HepG2 (cell line): ENCODE measurements around the gene LMNA. TPM values are rescaled to one million over a fixed set of nuclear protein-coding genes. Genes with fewer than 3 reads are reported as not detected.

Experiments
- ARID5B ChIP-seq: IDR thresholded peaks from 2 replicates; pipeline ENCODE4 v1.4.0; 2020; ENCODE audit warnings: mild to moderate bottlenecking, missing genetic modification reagents
- CHCHD3 ChIP-seq: sonication (generic); formaldehyde crosslinking; IDR thresholded peaks from 2 replicates; pipeline ENCODE4 v1.8.0; 2022; ENCODE audit warnings: mild to moderate bottlenecking, missing genetic modification reagents, moderate library complexity
- ERF ChIP-seq: IDR thresholded peaks from 2 replicates; pipeline ENCODE4 v1.6.1; 2018; ENCODE audit warnings: missing biosample characterization, missing genetic modification reagents
- GABPB1 ChIP-seq: IDR thresholded peaks from 2 replicates; pipeline ENCODE4 v1.6.1; 2016; ENCODE audit warnings: mild to moderate bottlenecking, missing genetic modification reagents, moderate library complexity, missing compliant biosample characterization
- MTA1 ChIP-seq: sonication (generic); formaldehyde crosslinking; IDR thresholded peaks from 2 replicates; pipeline ENCODE4 v1.4.0; 2020; ENCODE audit warnings: missing genetic modification reagents, mild to moderate bottlenecking, borderline replicate concordance
- NONO ChIP-seq, 2 experiments: fragments of 450-650 bp in 1 of 2; sonication (generic) in 1 of 2; formaldehyde crosslinking in 1 of 2; IDR thresholded peaks in 1 of 2; conservative IDR thresholded peaks in 1 of 2; 2 replicates each; pipeline versions ENCODE4 v1.6.1 to v1.8.0; 2017 to 2022; ENCODE audit warnings: mild to moderate bottlenecking in 1 of 2, missing genetic modification reagents in 1 of 2, moderate library complexity in 1 of 2
- PCBP1 ChIP-seq: fragments of 200-400 bp; formaldehyde crosslinking; IDR thresholded peaks from 2 replicates; pipeline ENCODE4 v1.6.1; 2017; ENCODE audit warnings: mild to moderate bottlenecking, low read depth, low read length, borderline replicate concordance
- SOX13 ChIP-seq, 3 experiments: fragments of 450-650 bp in 1 of 3; sonication (generic) in 1 of 3; formaldehyde crosslinking in 1 of 3; IDR thresholded peaks in 2 of 3; conservative IDR thresholded peaks in 1 of 3; 2 replicates each; pipeline versions ENCODE4 v1.5.0 to v1.6.1; 2016 to 2020; ENCODE audit warnings: antibody characterized with exemption in 1 of 3, mild to moderate bottlenecking in 1 of 3, missing compliant biosample characterization in 1 of 3, missing genetic modification reagents in 1 of 3, moderate library complexity in 1 of 3
- SRF ChIP-seq: IDR thresholded peaks from 2 replicates; pipeline ENCODE4 v1.6.1; 2011; ENCODE audit warnings: mild to moderate bottlenecking, low read depth, low read length, moderate library complexity
- ZC3H13 ChIP-seq: sonication (generic); formaldehyde crosslinking; IDR thresholded peaks from 2 replicates; pipeline ENCODE4 v1.8.1; 2023; ENCODE audit warnings: mild to moderate bottlenecking, missing genetic modification reagents, moderate library complexity
- ZNF121 ChIP-seq: sonication (generic); formaldehyde crosslinking; IDR thresholded peaks from 2 replicates; pipeline ENCODE4 v1.5.0; 2020; ENCODE audit warnings: mild to moderate bottlenecking, missing genetic modification reagents
- ZNF136 ChIP-seq: sonication (generic); formaldehyde crosslinking; IDR thresholded peaks from 2 replicates; pipeline ENCODE4 v1.8.1; 2022; ENCODE audit warnings: low read depth, mild to moderate bottlenecking, moderate library complexity, missing genetic modification reagents
- ZNF205 ChIP-seq: IDR thresholded peaks from 2 replicates; pipeline ENCODE4 v1.6.1; 2018; ENCODE audit warnings: missing biosample characterization, missing genetic modification reagents
- ZNF430 ChIP-seq: sonication (generic); formaldehyde crosslinking; IDR thresholded peaks from 2 replicates; pipeline ENCODE4 v1.9.0; 2021; ENCODE audit warnings: mild to moderate bottlenecking, missing genetic modification reagents
- ZNF713 ChIP-seq: sonication (generic); formaldehyde crosslinking; IDR thresholded peaks from 2 replicates; pipeline ENCODE4 v1.4.0; 2020; ENCODE audit warnings: mild to moderate bottlenecking, missing genetic modification reagents
- ZNF772 ChIP-seq: sonication (generic); formaldehyde crosslinking; IDR thresholded peaks from 2 replicates; pipeline ENCODE4 v1.5.0; 2020; ENCODE audit warnings: mild to moderate bottlenecking, missing genetic modification reagents
- ZSCAN9 ChIP-seq: IDR thresholded peaks from 2 replicates; pipeline ENCODE4 v1.6.1; 2016; ENCODE audit warnings: borderline replicate concordance
- polyA plus RNA-seq, 8 experiments: library from polyadenylated mRNA; depleted of rRNA in 3 of 8; stranded (reverse) in 7 of 8; unstranded in 1 of 8; fragments of >200 nt; fragmentation: Illumina TruSeq in 4 of 8; extraction: Trizol in 4 of 8; gene quantifications; 2 replicates each; pipeline versions ENCODE4 v1.2.1 to v1.2.3, GENCODE V29; 2011 to 2016; ENCODE audit warnings: low read depth in 4 of 8, missing spikeins in 1 of 8, mixed read lengths in 1 of 8; ENCODE audit not compliant: insufficient read depth in 1 of 8
- total RNA-seq, 5 experiments: library from RNA; depleted of rRNA; stranded (reverse); fragments of >200 nt; fragmentation: Illumina TruSeq; extraction: Trizol; gene quantifications; 2 replicates each; pipeline ENCODE4 v1.2.3, GENCODE V29; 2016; ENCODE audit warnings: low read depth in 1 of 5
- TF ChIP-seq, protein P1 (sequence below): sonication (generic); formaldehyde crosslinking; conservative IDR thresholded peaks from 2 replicates; pipeline ENCODE4 v1.4.0; 2020; ENCODE audit warnings: missing genetic modification reagents
- TF ChIP-seq, protein P2 (sequence below): sonication (generic); formaldehyde crosslinking; IDR thresholded peaks from 2 replicates; pipeline ENCODE4 v1.4.0; 2020; ENCODE audit warnings: missing genetic modification reagents

The LMNA gene
- total and polyA plus RNA-seq, 2 of the 13 experiments (the other 11 are each of a cell fraction or from before 2014, with no cell fraction given) = 107 to 225 TPM

DNA sequence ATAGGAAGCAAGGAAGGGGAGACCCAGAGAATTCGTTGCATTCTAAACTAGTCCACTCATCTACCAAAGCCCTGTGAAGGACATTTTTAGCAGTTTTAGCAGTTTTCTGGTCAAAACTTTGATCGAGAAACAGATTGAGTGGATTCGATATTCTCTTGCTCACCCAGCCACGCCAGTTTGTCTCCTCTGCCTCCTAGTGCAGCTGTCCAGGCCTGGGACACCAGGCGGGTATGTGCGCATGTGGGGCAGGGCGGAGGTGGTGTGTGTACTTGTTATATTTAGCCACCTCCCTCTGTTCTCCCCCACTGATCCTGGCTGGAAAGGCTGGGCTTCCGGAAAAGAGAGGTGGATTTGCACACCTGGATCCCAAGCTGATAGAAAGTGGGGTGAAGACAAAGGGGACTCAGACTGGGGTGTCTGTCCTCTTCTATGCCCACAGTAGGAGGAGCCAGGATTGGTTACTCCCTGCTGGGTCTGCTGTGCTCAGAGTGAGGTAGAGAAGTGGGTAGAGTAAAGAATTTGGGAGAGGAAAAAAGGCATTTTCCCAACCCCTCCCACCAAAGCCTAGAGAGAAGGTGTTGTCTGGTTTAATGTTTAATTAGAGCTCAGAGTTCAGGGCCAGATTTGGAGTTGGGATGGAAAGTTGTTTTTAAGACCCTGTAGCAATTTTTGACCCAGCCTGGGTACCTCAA, 3.8 kb downstream of the LMNA start (continued):
- TF ChIP-seq ARID5B (CRISPR knock-in tag) (peak; percentile 47; the same call in 1 of the 2 replicates), NONO (IDR thresholded peaks at IDR 0.05) (no peak), NONO (CRISPR knock-in tag; conservative IDR thresholded peaks at IDR 0.05) (peak; percentile 54; the same call in 1 of the 2 replicates), ZNF121 (CRISPR knock-in tag) (peak; percentile 27; the same call in 1 of the 2 replicates), CHCHD3 (CRISPR knock-in tag) (no peak), ZC3H13 (CRISPR knock-in tag) (peak; percentile 57; the same call in 1 of the 2 replicates), ZSCAN9 (CRISPR knock-in tag) (0 out of 2 replicates have a peak, but pooled peaks have one; percentile 43), ERF (CRISPR knock-in tag) (peak; percentile 20; the same call in 1 of the 2 replicates), ZNF772 (CRISPR knock-in tag) (peak; percentile 73; the same call in 1 of the 2 replicates), ZNF713 (CRISPR knock-in tag) (no peak), MTA1 (CRISPR knock-in tag) (0 out of 2 replicates have a peak, but pooled peaks have one; percentile 37), SRF (peak; percentile 49; the same call in 1 of the 2 replicates), GABPB1 (0 out of 2 replicates have a peak, but pooled peaks have one; percentile 28), ZNF136 (CRISPR knock-in tag) (no peak), PCBP1 (no peak), ZNF205 (0 out of 2 replicates have a peak, but pooled peaks have one; percentile 32), ZNF430 (CRISPR knock-in tag) (no peak; the same call in 1 of the 2 replicates), SOX13 (IDR thresholded peaks at IDR 0.05) (no peak), SOX13 (CRISPR knock-in tag; conservative IDR thresholded peaks at IDR 0.05 in 1 of 2, IDR thresholded peaks at IDR 0.05 in 1 of 2) (peak in 1 of 2 experiments; percentile 26; a peak in 1 of 4 replicates)
- TF ChIP-seq, protein P1, sequence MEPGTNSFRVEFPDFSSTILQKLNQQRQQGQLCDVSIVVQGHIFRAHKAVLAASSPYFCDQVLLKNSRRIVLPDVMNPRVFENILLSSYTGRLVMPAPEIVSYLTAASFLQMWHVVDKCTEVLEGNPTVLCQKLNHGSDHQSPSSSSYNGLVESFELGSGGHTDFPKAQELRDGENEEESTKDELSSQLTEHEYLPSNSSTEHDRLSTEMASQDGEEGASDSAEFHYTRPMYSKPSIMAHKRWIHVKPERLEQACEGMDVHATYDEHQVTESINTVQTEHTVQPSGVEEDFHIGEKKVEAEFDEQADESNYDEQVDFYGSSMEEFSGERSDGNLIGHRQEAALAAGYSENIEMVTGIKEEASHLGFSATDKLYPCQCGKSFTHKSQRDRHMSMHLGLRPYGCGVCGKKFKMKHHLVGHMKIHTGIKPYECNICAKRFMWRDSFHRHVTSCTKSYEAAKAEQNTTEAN (CRISPR knock-in tag) = peak; percentile 79; the same call in 1 of the 2 replicates
- TF ChIP-seq, protein P2, sequence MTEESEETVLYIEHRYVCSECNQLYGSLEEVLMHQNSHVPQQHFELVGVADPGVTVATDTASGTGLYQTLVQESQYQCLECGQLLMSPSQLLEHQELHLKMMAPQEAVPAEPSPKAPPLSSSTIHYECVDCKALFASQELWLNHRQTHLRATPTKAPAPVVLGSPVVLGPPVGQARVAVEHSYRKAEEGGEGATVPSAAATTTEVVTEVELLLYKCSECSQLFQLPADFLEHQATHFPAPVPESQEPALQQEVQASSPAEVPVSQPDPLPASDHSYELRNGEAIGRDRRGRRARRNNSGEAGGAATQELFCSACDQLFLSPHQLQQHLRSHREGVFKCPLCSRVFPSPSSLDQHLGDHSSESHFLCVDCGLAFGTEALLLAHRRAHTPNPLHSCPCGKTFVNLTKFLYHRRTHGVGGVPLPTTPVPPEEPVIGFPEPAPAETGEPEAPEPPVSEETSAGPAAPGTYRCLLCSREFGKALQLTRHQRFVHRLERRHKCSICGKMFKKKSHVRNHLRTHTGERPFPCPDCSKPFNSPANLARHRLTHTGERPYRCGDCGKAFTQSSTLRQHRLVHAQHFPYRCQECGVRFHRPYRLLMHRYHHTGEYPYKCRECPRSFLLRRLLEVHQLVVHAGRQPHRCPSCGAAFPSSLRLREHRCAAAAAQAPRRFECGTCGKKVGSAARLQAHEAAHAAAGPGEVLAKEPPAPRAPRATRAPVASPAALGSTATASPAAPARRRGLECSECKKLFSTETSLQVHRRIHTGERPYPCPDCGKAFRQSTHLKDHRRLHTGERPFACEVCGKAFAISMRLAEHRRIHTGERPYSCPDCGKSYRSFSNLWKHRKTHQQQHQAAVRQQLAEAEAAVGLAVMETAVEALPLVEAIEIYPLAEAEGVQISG (CRISPR knock-in tag) = peak; percentile 37; the same call in 1 of the 2 replicates
